WERI-Rb-1 (cell line): ENCODE measurements around the gene FAM151B.

Experiments used
- DNase-seq: peaks from one replicate; pipeline ENCODE4 v3.0.0-alpha.2; 2020
- H3K27ac ChIP-seq: fragments of 250-450 bp; sonication (Bioruptor Pico); 2 replicates; pipeline ENCODE4 v1.5.1; 2020; ENCODE audit warnings: mild to moderate bottlenecking, moderate library complexity
- H3K27me3 ChIP-seq: fragments of 250-450 bp; sonication (Bioruptor Pico); 2 replicates; pipeline ENCODE4 v1.5.1; 2021; ENCODE audit warnings: mild to moderate bottlenecking, low read depth, moderate library complexity; ENCODE audit not compliant: insufficient read depth, severe bottlenecking
- H3K36me3 ChIP-seq: fragments of 250-450 bp; sonication (Bioruptor Pico); 2 replicates; pipeline ENCODE4 v1.5.1; 2020; ENCODE audit warnings: mild to moderate bottlenecking, moderate library complexity
- H3K4me3 ChIP-seq: 2 replicates; pipeline ENCODE4 v1.5.1; 2011; ENCODE audit warnings: low read depth, mild to moderate bottlenecking, control low read depth, low read length
- H3K9me3 ChIP-seq: fragments of 250-450 bp; sonication (Bioruptor Pico); 2 replicates; pipeline ENCODE4 v1.5.1; 2021; ENCODE audit warnings: mild to moderate bottlenecking, moderate library complexity; ENCODE audit not compliant: severe bottlenecking
- CTCF ChIP-seq: IDR thresholded peaks from 2 replicates; pipeline ENCODE4 v1.5.1; 2011; ENCODE audit warnings: low read depth, mild to moderate bottlenecking, control low read depth, inconsistent platforms, low read length

FAM151B gene

GRCh38 chr5:80568251-80568650, 80.4 kb downstream of the FAM151B start:
- DNase-seq, result no peak
- TF ChIP-seq CTCF, result no peak
- no peaks in the 10 kb centered on the region for H3K36me3 ChIP-seq
- H3K27ac ChIP-seq, result no peak overlapping the region
- no peak overlapping the region for H3K4me3 ChIP-seq
- no peaks in the 10 kb centered on the region for H3K9me3 ChIP-seq
- H3K27me3 ChIP-seq, result peaks cover 30% of the 10 kb centered on the region

- DNase-seq, result peak; percentile 31
- Histone ChIP-seq H3K9me3 (no peaks in the 10 kb centered on the region), H3K4me3 (peak overlapping the region; percentile 61), H3K27me3 (peaks cover 30% of the 10 kb centered on the region), H3K27ac (no peak overlapping the region), H3K36me3 (no peaks in the 10 kb centered on the region)
- TF ChIP-seq CTCF, result no peak
Observed at GRCh38 chr5:80569086-80569960, 81.4 kb downstream of the FAM151B start.

GRCh38 chr5:80569961-80570786, 82.3 kb downstream of the FAM151B start, which contains the start of gene ANKRD34B:
TSS of gene ANKRD34B (minus strand) at chr5:80570280. CDS start at chr5:80560019, 10,261 bp downstream.
- Histone ChIP-seq H3K27ac (no peak within 1 kb of the TSS), H3K9me3 (no peaks in the 10 kb centered on the region), H3K27me3 (peaks cover 30% of the 10 kb centered on the region), H3K4me3 (peak within 1 kb of the TSS; percentile 61), H3K36me3 (no peaks in the 10 kb centered on the region)
- peak; percentile 50 for DNase-seq
- no peak for TF ChIP-seq CTCF

- DNase-seq, result no peak
- Histone ChIP-seq H3K27me3 (peaks cover 29% of the 10 kb centered on the region), H3K4me3 (no peak overlapping the region), H3K36me3 (no peaks in the 10 kb centered on the region), H3K9me3 (no peaks in the 10 kb centered on the region), H3K27ac (no peak overlapping the region)
- no peak for TF ChIP-seq CTCF
Observed at GRCh38 chr5:80573062-80573461, 85.2 kb downstream of the FAM151B start.

GRCh38 chr5:80576383-80576782, 88.5 kb downstream of the FAM151B start:
- DNase-seq, result no peak
- H3K27me3 ChIP-seq, result no peaks in the 10 kb centered on the region
- H3K4me3 ChIP-seq, result no peak overlapping the region
- H3K9me3 ChIP-seq, result no peaks in the 10 kb centered on the region
- no peak overlapping the region for H3K27ac ChIP-seq
- TF ChIP-seq CTCF, result no peak
- no peaks in the 10 kb centered on the region for H3K36me3 ChIP-seq
